ENCODE data around the gene RAB3A. TPM values are rescaled to one million over a fixed set of nuclear protein-coding genes. Genes with fewer than 3 reads are reported as not detected.
A peak's percentile ranks its signal among the peaks of the same experiment; 100 is the strongest.

Gene RAB3A
- total and polyA plus RNA-seq, 9 of the 15 experiments (the other 6 are each of a cell fraction or from before 2014, with no cell fraction given), result 0.17 to 5.1 (median 0.90) TPM; not detected in 1

DNA sequence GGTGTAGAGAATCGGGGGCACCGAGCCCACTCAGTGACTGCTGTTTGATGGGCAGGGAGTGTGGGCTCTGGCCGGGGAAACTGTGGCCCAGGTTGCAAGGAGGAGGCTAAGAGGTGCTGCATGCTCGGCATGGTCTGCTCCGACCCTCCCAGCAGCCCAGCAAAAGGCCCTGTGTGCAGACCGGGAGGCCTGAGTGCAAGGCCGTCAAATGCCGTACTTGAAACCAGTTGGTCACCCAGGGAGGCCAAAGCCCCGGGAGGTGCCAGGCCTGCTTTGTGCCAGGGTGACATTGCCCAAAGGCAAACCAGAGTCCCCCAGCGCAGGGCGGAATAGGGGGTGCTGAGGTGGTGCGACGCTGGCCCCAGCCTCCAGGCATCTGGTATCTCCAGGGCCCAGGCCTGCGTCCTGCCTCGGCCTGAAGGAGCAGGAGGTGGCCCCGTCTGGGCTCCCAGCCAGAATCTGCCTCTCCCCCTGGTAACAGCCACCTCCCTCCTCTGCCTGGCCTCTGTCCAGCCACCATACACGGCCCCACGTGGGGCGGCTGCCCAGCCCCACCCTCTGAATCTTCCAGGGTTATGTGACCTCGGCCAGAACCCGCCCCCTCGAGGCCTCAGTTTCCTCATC, 46.9 kb downstream of the RAB3A start (continued):
- no peak for TF ChIP-seq NR2C2 (CRISPR knock-in tag; IDR thresholded peaks at IDR 0.05)
- TF ChIP-seq NR2C2 (tag; IDR thresholded peaks at IDR 0.05), result peak; percentile 58; the same call in 1 of the 2 replicates
- TF ChIP-seq ZBTB17 (CRISPR knock-in tag; IDR thresholded peaks at IDR 0.05), result 0 out of 2 replicates have a peak, but pooled peaks have one; percentile 22
- peak; percentile 75 for TF ChIP-seq SMAD4 (CRISPR knock-in tag; conservative IDR thresholded peaks at IDR 0.05)
- TF ChIP-seq ESRRA (IDR thresholded peaks at IDR 0.05; ENCODE audit: borderline replicate concordance, low read depth), result peak; percentile 32; the same call in 1 of the 2 replicates
- TF ChIP-seq L3MBTL2 (IDR thresholded peaks at IDR 0.05), result peak; percentile 91
- no peak for TF ChIP-seq CBX5 (IDR thresholded peaks at IDR 0.05; ENCODE audit: borderline replicate concordance, low read depth)
- peak in 1 of 2 experiments; percentile 86; a peak in 2 of 4 replicates for TF ChIP-seq HDAC1 (IDR thresholded peaks at IDR 0.05)
- peak; percentile 41 for TF ChIP-seq ZBTB7A (IDR thresholded peaks at IDR 0.05; ENCODE audit: borderline replicate concordance, control insufficient read depth, low read depth, low read length)
- TF ChIP-seq RFX5 (IDR thresholded peaks at IDR 0.05; ENCODE audit: low read depth, low read length), result peak; percentile 91
- peak; percentile 89 to 91 for TF ChIP-seq SIN3A (IDR thresholded peaks at IDR 0.05; ENCODE audit: borderline replicate concordance in 2 of 2, control insufficient read depth in 1 of 2, low read depth in 2 of 2, low read length in 2 of 2)
- no peak for TF ChIP-seq NFYB (IDR thresholded peaks at IDR 0.05; ENCODE audit: extremely low read depth, insufficient read length)
- TF ChIP-seq, protein P1, sequence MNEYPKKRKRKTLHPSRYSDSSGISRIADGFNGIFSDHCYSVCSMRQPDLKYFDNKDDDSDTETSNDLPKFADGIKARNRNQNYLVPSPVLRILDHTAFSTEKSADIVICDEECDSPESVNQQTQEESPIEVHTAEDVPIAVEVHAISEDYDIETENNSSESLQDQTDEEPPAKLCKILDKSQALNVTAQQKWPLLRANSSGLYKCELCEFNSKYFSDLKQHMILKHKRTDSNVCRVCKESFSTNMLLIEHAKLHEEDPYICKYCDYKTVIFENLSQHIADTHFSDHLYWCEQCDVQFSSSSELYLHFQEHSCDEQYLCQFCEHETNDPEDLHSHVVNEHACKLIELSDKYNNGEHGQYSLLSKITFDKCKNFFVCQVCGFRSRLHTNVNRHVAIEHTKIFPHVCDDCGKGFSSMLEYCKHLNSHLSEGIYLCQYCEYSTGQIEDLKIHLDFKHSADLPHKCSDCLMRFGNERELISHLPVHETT (CRISPR knock-in tag; conservative IDR thresholded peaks at IDR 0.05 in 1 of 2, IDR thresholded peaks at IDR 0.05 in 1 of 2), result 0 out of 4 replicates have a peak, but pooled peaks of 1 of the 2 experiments have one; percentile 31
- no peak for TF ChIP-seq NCOA2 (IDR thresholded peaks at IDR 0.05; ENCODE audit: partially characterized antibody in 2 of 2)
- peak in 2 of 3 experiments; percentile 26 to 51 for TF ChIP-seq YY1 (IDR thresholded peaks at IDR 0.05; ENCODE audit: borderline replicate concordance in 1 of 3, control insufficient read depth in 1 of 3, extremely low read depth in 1 of 3, insufficient read depth in 3 of 3, insufficient read length in 1 of 3, insufficient replicate concordance in 2 of 3, low read depth in 1 of 3, low read length in 2 of 3)
- TF ChIP-seq CTBP1 (IDR thresholded peaks at IDR 0.05; ENCODE audit: borderline replicate concordance), result peak; percentile 72; the same call in 1 of the 2 replicates
- TF ChIP-seq CREM (IDR thresholded peaks at IDR 0.05; ENCODE audit: low read depth), result peak; percentile 70
- peak; percentile 74 to 78 for TF ChIP-seq NRF1 (conservative IDR thresholded peaks at IDR 0.05 in 1 of 2, IDR thresholded peaks at IDR 0.05 in 1 of 2)
- TF ChIP-seq, protein P2, sequence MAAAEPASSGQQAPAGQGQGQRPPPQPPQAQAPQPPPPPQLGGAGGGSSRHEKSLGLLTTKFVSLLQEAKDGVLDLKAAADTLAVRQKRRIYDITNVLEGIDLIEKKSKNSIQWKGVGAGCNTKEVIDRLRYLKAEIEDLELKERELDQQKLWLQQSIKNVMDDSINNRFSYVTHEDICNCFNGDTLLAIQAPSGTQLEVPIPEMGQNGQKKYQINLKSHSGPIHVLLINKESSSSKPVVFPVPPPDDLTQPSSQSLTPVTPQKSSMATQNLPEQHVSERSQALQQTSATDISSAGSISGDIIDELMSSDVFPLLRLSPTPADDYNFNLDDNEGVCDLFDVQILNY (CRISPR knock-in tag; IDR thresholded peaks at IDR 0.05), result no peak
- TF ChIP-seq NONO (IDR thresholded peaks at IDR 0.05; ENCODE audit: low read depth in 2 of 2, low read length in 1 of 2), result peak in 1 of 2 experiments; percentile 60; a peak in 2 of 4 replicates
- no peak for TF ChIP-seq HDAC6 (IDR thresholded peaks at IDR 0.05; ENCODE audit: low read depth, low read length)
- TF ChIP-seq STAT5A (IDR thresholded peaks at IDR 0.05; ENCODE audit: borderline replicate concordance, low read length), result peak; percentile 54; the same call in 1 of the 2 replicates
- peak; percentile 52; the same call in 1 of the 2 replicates for TF ChIP-seq NR4A1 (CRISPR knock-in tag; IDR thresholded peaks at IDR 0.05)
- peak; percentile 72 for TF ChIP-seq NR4A1 (tag; IDR thresholded peaks at IDR 0.05)
